Neural crest cell (in vitro differentiated cells): Measurements from ENCODE around the gene MRI1. TPM values are rescaled to one million over a fixed set of nuclear protein-coding genes. Genes with fewer than 3 reads are reported as not detected.

ENCODE experiments used
- DNase-seq: peaks from one replicate; pipeline ENCODE4 v3.0.0; 2021; ENCODE audit warnings: low read depth, mixed read lengths, low spot score
- H3K27ac Mint-ChIP-seq: one replicate; pipeline ENCODE4 v1.8.0; 2021; ENCODE audit warnings: mild to moderate bottlenecking, mixed read lengths; ENCODE audit not compliant: unreplicated experiment
- H3K27me3 Mint-ChIP-seq: 2 replicates; pipeline ENCODE4 v1.8.0; 2021; ENCODE audit warnings: low read depth, mild to moderate bottlenecking, mixed read lengths
- H3K36me3 Mint-ChIP-seq: 2 replicates; pipeline ENCODE4 v1.8.0; 2021; ENCODE audit warnings: low read depth, mild to moderate bottlenecking, mixed read lengths
- H3K4me1 Mint-ChIP-seq: 2 replicates; pipeline ENCODE4 v1.8.0; 2021; ENCODE audit warnings: mixed read lengths
- H3K4me3 Mint-ChIP-seq: one replicate; pipeline ENCODE4 v1.8.0; 2021; ENCODE audit warnings: mild to moderate bottlenecking, mixed read lengths
- H3K9me3 Mint-ChIP-seq: 2 replicates; pipeline ENCODE4 v1.8.0; 2021; ENCODE audit warnings: mixed read lengths
- total RNA-seq: library from RNA; stranded (reverse); gene quantifications from 2 replicates; pipeline ENCODE4 v1.2.1, GENCODE V29; 2021
- TF ChIP-seq, protein P1 (sequence below): fragments of 200-600 bp; sonication (generic); conservative IDR thresholded peaks from 2 replicates; pipeline ENCODE4 v1.5.0; 2021; ENCODE audit warnings: antibody characterized with exemption, mild to moderate bottlenecking

The MRI1 gene
- total RNA-seq, 1 donor from 2014 or later: 24.0 TPM

DNA sequence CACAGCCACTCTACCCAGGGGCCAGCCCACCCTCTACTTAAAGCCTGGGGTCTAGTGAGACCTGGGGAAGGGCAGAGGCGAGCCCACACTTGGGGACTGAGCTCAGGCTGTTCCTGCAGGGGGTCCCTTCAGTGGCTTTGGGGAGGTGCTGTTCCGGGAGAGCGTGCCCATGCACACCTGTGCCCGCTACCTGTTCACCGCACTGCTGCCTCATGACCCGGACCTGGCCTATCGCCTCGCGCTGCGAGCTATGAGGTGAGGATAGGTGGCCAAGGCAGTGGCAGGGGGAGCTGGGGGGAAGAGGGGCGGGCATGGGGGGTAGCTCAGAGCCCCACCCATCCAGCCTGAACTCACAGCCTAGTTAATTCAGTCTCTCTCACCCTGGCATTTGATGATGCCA, 54.9 kb downstream of the MRI1 start:
- Mint-ChIP-seq H3K4me3 (no peak overlapping the region), H3K27ac (no peak overlapping the region), H3K4me1 (peaks cover 6% of the 10 kb centered on the region), H3K9me3 (no peaks in the 10 kb centered on the region), H3K36me3 (no peaks in the 10 kb centered on the region), H3K27me3 (no peaks in the 10 kb centered on the region)
- TF ChIP-seq, protein P1, sequence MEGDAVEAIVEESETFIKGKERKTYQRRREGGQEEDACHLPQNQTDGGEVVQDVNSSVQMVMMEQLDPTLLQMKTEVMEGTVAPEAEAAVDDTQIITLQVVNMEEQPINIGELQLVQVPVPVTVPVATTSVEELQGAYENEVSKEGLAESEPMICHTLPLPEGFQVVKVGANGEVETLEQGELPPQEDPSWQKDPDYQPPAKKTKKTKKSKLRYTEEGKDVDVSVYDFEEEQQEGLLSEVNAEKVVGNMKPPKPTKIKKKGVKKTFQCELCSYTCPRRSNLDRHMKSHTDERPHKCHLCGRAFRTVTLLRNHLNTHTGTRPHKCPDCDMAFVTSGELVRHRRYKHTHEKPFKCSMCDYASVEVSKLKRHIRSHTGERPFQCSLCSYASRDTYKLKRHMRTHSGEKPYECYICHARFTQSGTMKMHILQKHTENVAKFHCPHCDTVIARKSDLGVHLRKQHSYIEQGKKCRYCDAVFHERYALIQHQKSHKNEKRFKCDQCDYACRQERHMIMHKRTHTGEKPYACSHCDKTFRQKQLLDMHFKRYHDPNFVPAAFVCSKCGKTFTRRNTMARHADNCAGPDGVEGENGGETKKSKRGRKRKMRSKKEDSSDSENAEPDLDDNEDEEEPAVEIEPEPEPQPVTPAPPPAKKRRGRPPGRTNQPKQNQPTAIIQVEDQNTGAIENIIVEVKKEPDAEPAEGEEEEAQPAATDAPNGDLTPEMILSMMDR: no peak
- no peak for DNase-seq

- Mint-ChIP-seq H3K9me3 (no peaks in the 10 kb centered on the region), H3K4me1 (peaks cover 11% of the 10 kb centered on the region), H3K4me3 (no peak overlapping the region), H3K27ac (no peak overlapping the region), H3K36me3 (peaks cover 6% of the 10 kb centered on the region), H3K27me3 (no peaks in the 10 kb centered on the region)
- TF ChIP-seq, protein P1: no peak
- DNase-seq: no peak
Observed at GRCh38 chr19:13821292-13821691, 57.0 kb downstream of the MRI1 start.

DNA sequence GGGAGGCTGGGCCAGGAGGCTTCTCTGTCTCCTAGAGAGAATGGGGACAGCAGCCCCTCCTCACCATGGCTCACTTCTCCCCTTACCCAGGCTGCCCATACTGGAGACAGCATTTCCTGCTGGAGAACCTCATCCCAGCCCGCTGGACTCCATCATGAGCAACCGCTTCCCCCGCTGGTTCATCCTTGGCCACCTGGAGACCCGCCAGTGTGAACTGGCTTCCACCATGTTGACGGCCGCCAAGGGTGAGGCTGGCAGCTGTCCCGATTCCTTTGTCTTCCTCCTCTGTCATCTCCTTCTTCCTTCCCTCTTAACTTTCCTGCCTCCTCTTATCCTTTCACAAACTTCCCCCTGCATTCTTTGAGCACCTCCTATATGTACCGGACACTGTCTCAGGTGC, 58.9 kb downstream of the MRI1 start:
- H3K9me3 Mint-ChIP-seq: no peaks in the 10 kb centered on the region
- TF ChIP-seq, protein P1: no peak
- no peak overlapping the region for H3K27ac Mint-ChIP-seq
- H3K4me3 Mint-ChIP-seq: no peak overlapping the region
- no peak for DNase-seq
- H3K27me3 Mint-ChIP-seq: no peaks in the 10 kb centered on the region
- H3K4me1 Mint-ChIP-seq: peaks cover 11% of the 10 kb centered on the region
- peaks cover 6% of the 10 kb centered on the region for H3K36me3 Mint-ChIP-seq

Other genes with a start within 250 kb of the MRI1 start
- gene C19orf53, start 9.9 kb downstream of the MRI1 start, total RNA-seq: 89.1 and 111 TPM in 2 replicates
- 19.3 and 19.9 TPM in 2 replicates for gene ZSWIM4, start 30.9 kb downstream of the MRI1 start, total RNA-seq
- gene NANOS3, start 112.6 kb downstream of the MRI1 start, total RNA-seq: 0.73 and 1.6 TPM in 2 replicates
- 15.0 and 15.1 TPM in 2 replicates for gene BRME1, start 141.6 kb downstream of the MRI1 start, total RNA-seq
- gene CC2D1A, start 141.7 kb downstream of the MRI1 start, total RNA-seq: 31.7 and 32.4 TPM in 2 replicates
- gene PODNL1, start 173.9 kb downstream of the MRI1 start, total RNA-seq: 0.14 and 0.42 TPM in 2 replicates
- 83.5 and 85.6 TPM in 2 replicates for gene DCAF15, start 188.0 kb downstream of the MRI1 start, total RNA-seq
- 17.6 and 19.9 TPM in 2 replicates for gene RFX1, start 241.8 kb downstream of the MRI1 start, total RNA-seq